HG02840 (cell line): ENCODE data around the gene ATP5F1C.

ENCODE experiments used
- ATAC-seq: cut with Tn5 transposase; IDR thresholded peaks from one replicate; pipeline ENCODE4 v1.9.1; 2021; ENCODE audit warnings: mild to moderate bottlenecking, moderate library complexity, moderate number of reproducible peaks; ENCODE audit not compliant: unreplicated experiment, low FRiP score

Gene ATP5F1C

DNA sequence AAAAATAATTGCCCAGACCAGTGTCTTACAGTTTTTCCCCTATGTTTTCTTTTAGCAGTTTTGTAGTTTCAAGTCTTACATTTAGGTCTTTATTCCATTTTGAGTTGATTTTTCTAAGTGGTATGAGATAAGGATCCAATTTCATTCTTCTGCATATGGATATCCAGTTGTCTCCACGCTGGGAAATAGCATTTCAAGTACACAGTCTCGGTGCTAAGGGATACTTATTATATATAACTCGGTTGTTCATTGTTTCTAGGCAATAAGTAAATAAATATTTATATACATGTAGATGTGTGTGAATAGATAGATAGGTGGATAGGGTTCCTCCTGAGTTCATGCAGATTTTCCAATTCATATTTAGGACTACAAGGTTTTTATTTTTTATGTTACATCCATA, 46.3 kb downstream of the ATP5F1C start:
- ATAC-seq = no peak

DNA sequence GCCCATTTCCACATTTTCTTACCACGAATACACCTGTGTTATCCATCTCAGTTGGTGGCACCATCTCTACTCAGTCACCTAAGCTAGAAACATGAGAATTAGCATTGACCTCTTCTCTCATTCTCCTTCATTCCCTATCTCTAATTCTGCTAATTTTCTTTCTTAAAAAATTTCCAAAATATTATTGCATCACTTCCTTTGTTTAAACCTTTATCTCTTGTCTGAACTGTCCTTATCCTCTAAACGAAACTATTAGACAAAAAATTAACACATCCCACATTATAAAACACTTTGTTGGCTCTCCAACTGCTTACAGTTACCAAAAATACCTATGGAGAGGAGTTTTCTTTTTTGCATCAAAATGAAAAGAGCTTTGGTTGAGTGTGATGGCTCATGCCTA, 48.6 kb downstream of the ATP5F1C start:
- no peak for ATAC-seq

DNA sequence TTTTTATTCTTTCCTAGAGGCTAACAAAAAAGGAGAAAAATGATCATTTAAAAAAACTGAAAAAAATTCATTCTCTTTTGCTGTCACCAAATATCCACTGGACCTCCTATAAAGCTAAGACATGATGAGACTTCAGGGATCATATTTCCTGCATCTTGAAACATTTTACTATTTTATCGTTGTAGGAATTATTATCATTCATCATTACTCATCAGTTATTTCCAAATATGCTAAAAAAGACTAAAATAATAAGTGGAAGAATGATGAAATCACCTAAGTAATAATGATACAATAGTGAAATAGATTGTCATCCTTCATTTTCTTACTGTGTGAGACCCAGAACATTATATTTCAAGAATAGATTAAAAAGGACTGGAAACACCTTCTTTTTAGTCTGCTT, 58.6 kb downstream of the ATP5F1C start:
- no peak for ATAC-seq

DNA sequence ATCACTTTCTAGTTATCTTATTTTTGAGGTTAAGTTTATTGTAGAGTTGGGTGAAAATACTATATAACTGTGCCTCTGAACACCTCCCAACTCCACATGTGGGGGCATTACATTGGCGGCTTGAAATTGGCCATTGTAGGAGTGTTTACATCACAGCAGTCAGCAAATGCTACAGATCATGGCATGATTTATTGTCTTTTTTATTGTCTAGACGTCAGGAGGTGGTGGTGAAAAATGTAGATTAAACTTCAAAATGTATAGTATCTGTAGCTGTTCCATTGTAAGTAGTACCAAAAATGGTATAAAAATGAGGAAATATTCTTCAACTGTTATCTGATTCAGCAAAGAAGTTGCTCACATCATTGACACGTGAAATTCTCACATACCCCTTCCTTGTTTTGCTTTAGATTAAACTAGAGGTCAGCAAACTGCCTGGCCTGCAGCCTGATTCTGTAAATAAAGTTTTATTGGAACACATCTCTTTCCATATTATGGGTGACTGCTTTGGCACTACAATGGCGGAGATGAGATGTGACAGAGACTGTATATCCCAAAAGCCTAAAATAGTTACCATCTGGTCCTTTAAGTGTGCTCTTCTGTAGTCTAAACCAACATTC, 65.4 kb downstream of the ATP5F1C start:
- no peak for ATAC-seq

DNA sequence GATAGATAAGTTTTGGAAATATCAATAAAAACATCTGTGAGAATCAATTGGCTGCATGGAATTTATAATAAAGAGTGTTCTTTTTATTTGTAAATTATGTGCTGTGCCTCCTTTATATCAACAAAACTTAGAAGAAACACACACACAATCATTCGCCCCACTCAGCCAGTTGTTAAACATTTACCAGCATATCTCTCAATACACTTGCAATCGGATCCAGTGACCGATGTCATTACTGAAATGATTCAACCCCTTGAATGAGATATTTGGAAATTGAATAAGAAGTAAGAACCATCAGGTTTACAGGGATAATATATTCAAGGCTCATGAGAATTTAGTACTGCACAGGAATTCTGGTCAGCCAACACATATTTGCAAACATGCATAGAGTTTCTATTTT, 65.9 kb downstream of the ATP5F1C start:
- ATAC-seq = no peak

DNA sequence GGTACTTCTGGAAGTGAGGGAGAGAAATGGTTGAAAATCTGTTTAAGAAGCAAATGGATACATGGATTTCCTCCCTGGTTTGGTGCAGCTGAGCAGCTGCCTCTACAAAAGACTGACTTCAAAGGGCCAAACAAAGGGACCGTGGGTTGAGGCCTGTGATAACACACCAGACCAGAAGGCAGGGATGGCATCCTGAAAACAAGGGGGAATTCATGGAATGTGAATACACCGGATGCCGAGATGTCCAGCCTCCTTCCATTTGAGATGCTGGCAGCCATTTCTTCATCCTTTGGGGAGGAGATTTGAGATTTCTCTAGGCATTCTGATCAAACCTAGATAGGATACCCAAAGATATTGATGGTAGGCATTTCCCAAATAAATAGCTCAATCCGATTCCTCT, 67.2 kb downstream of the ATP5F1C start:
- no peak for ATAC-seq

DNA sequence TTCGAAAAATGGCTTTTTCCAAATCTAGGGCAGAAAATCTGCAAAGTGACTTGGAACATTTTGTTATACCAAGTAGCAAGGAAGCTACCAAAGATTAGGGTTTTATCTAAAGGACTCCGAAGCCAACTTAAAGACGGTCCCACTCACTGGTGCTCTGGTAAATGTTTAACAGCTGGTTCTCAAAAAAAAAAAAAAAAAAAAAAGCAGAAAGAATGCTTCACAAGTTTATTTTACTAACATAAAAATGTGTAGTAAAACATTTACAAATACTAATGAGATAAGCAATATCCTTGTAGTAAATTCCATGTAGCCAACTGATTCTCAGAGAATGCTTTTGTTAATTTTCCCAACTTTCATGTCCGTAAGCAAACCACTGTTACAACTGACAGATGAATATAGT, 68.7 kb downstream of the ATP5F1C start:
- ATAC-seq = no peak

DNA sequence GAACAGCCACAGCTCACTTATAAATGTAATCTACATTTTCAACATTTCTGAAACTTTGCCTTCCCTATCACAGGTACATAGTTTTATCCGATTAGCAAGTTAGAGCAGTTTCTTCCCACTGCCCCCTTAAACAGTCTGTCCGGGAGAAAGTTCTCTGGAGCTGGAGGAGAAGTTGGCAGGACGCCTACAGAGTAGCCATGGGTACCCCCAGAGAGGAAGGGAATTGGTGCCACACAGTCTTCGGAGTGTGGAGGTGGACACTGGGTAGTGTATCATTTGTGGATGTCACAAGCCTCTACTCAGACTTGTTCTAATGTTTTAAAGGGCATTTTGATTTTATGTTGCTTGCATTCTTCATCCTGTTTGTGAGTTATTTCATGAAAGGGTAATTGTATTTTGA, 69.3 kb downstream of the ATP5F1C start:
- ATAC-seq = no peak
